ENCODE results near the gene LONRF2.

GRCh38 chr2:100303744-100304143 is 18.6 kb downstream of the LONRF2 start:
- no peak for TF ChIP-seq CTCF (IDR thresholded peaks at IDR 0.05)
- TF ChIP-seq POLR2A (IDR thresholded peaks at IDR 0.05), result no peak

Data from thyroid gland (tissue), 4 donors.